Measurements from ENCODE around the gene NACC1. TPM values are rescaled to one million over a fixed set of nuclear protein-coding genes. Genes with fewer than 3 reads are reported as not detected.
A peak's percentile ranks its signal among the peaks of the same experiment; 100 is the strongest.

The NACC1 gene
- total and polyA plus RNA-seq, 2 of the 8 experiments (the other 6 are each of a cell fraction or from before 2014, with no cell fraction given): 234 to 301 TPM

DNA sequence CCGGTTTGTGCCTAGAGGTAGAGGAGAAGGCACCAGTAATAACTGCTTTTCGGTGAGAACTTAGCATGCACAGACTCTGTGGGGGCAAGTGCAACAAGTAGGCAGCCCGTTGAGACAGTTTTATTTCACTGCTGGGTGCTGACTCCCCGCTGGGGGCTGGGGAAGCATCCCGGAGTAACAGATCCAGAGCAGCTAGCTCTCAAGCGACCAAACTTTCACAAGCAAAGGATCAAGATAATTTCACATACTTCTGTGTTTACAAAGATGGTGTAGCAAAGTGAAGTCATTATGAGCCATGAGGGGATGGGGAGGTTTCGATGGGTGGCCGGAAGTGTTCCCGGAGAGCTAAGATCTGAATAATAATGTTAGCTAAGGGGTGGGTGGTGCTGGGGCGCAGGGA is 2.8 kb downstream of the NACC1 start:
- no peak for DNase-seq (ENCODE audit: low read depth in 1 of 2, low spot score in 2 of 2)
- Histone ChIP-seq H4K91ac (replicated peaks; ENCODE audit: insufficient read length, low read length) (no peak overlapping the region), H2AK5ac (ENCODE audit: low read depth, low read length) (peak overlapping the region; percentile 28; the same call in 1 of the 2 replicates), H4K20me1 (replicated peaks in 1 of 2; ENCODE audit: control insufficient read depth in 1 of 2, insufficient read depth in 2 of 2, low read length in 2 of 2) (peaks cover 51 to 53% of the 10 kb centered on the region in 2 experiments), H3K79me2 (ENCODE audit: control insufficient read depth in 1 of 2, insufficient read depth in 2 of 2, low read length in 2 of 2) (peaks cover 53 to 78% of the 10 kb centered on the region in 2 experiments), H3K4me3 (ENCODE audit: extremely low read depth in 1 of 4, insufficient read depth in 2 of 4, low read depth in 3 of 4, low read length in 4 of 4) (peak overlapping the region in 3 of 4 experiments; percentile 31 to 100 (median 32); a peak in 5 of 8 replicates), H3K4me1 (replicated peaks in 1 of 4; ENCODE audit: control insufficient read depth in 3 of 4, insufficient read depth in 4 of 4, low read length in 3 of 4) (peaks cover 14 to 36% (median 26%) of the 10 kb centered on the region in 4 experiments), H3K23ac (ENCODE audit: insufficient read length) (no peak overlapping the region), H3K18ac (ENCODE audit: extremely low read depth, low read length) (no peak overlapping the region), H3K27ac (ENCODE audit: low read depth, low read length) (no peak overlapping the region), H4K5ac (ENCODE audit: insufficient read length, low read depth, low read length) (no peak overlapping the region), H4K8ac (ENCODE audit: extremely low read depth, insufficient read depth, low read length) (no peak overlapping the region), H3K27me3 (replicated peaks in 1 of 4; ENCODE audit: control insufficient read depth in 3 of 4, extremely low read depth in 1 of 4, insufficient read depth in 3 of 4, low read length in 3 of 4) (no peaks in the 10 kb centered on the region), H3K9me3 (ENCODE audit: insufficient read depth in 2 of 2, low read depth in 1 of 2, low read length in 1 of 2) (no peaks in the 10 kb centered on the region), H3K23me2 (ENCODE audit: low read depth, low read length) (peaks cover 7% of the 10 kb centered on the region; the same call in 1 of the 2 replicates), H3K56ac (replicated peaks; ENCODE audit: insufficient read length, low read depth, low read length) (no peak overlapping the region), H2BK15ac (ENCODE audit: low read length) (no peak overlapping the region), H3K36me3 (ENCODE audit: control insufficient read depth in 2 of 4, insufficient read depth in 4 of 4, low read length in 3 of 4) (peaks cover 0 to 11% (median 6%) of the 10 kb centered on the region in 4 experiments; a peak in 4 of 8 replicates), H2AFZ (ENCODE audit: low read length) (no peak overlapping the region), H2BK120ac (replicated peaks; ENCODE audit: low read depth, low read length) (no peak overlapping the region), H3K4ac (replicated peaks; ENCODE audit: insufficient read length, low read depth, low read length) (no peak overlapping the region), H2BK20ac (ENCODE audit: low read length) (0 out of 2 replicates have a peak overlapping the region, but pooled peaks have one; percentile 72), H3K9ac (replicated peaks in 1 of 4; ENCODE audit: extremely low read depth in 1 of 4, low read depth in 3 of 4, low read length in 3 of 4) (peak overlapping the region in 1 of 4 experiments; percentile 34; a peak in 3 of 7 replicates), H2BK5ac (ENCODE audit: low read depth, low read length) (peak overlapping the region; percentile 92), H2BK12ac (ENCODE audit: low read depth, low read length) (peak overlapping the region; percentile 97), H3K79me1 (ENCODE audit: low read depth, low read length) (peaks cover 42% of the 10 kb centered on the region), H3K4me2 (ENCODE audit: insufficient read depth in 1 of 2, low read depth in 2 of 2, low read length in 2 of 2) (peak overlapping the region; percentile 70 to 81), H3K14ac (ENCODE audit: insufficient read length) (no peak overlapping the region)
- ChIA-PET CTCF (ENCODE audit: partially characterized antibody) (interaction anchor here (0.9 to 2.8 kb wide), 6 partner anchors 8 to 155 kb away, joined by 3 to 7 read pairs (median 4); no protein-coding TSS in a partner anchor), POLR2A (ENCODE audit: partially characterized antibody) (interaction anchor here (0.6 to 19.5 kb wide), 13 partner anchors 12 to 242 kb away, joined by 3 to 228 read pairs (median 4); partner anchors contain the start of genes IER2, LYL1 and STX10)
- 67% methylated on average over 10 of the region's 10 CpGs; no CpG with 5 or more reads in 1 of the 2 experiments for WGBS, 2 experiments (ENCODE audit: extremely low coverage in 1 of 2, insufficient coverage in 1 of 2, insufficient read length in 1 of 2, insufficient replicate concordance in 2 of 2, low coverage in 1 of 2, low lambda C conversion rate in 2 of 2, missing lambda C conversion rate in 1 of 2)
- no peak for FAIRE-seq
- TF ChIP-seq NANOG (IDR thresholded peaks at IDR 0.05; ENCODE audit: insufficient read depth, low read depth, low read length, poor library complexity, severe bottlenecking) (peak; percentile 68), KDM4A (IDR thresholded peaks at IDR 0.05; ENCODE audit: low read depth, low read length, severe bottlenecking) (no peak)

Measured in H1 (cell line).